ENCODE results near the gene RP2.

Gene RP2

GRCh38 chrX:46918434-46918833 is 81.6 kb downstream of the RP2 start:
- Histone ChIP-seq H3K9ac (ENCODE audit: low read length) (no peak overlapping the region), H3K9me2 (ENCODE audit: low read depth, low read length) (no peaks in the 10 kb centered on the region), H3K36me3 (ENCODE audit: insufficient read depth, low read length) (no peaks in the 10 kb centered on the region), H3K4me1 (ENCODE audit: insufficient read depth, low read length, severe bottlenecking) (peaks cover 4% of the 10 kb centered on the region), H2AFZ (ENCODE audit: low read length) (no peak overlapping the region), H3K4me3 (ENCODE audit: low read depth, low read length, poor library complexity, severe bottlenecking) (no peak overlapping the region), H3K27me3 (ENCODE audit: insufficient read depth, low read length) (no peaks in the 10 kb centered on the region; the same call in 1 of the 2 replicates), H3K4me2 (ENCODE audit: low read length) (no peak overlapping the region), H3F3A (ENCODE audit: insufficient read depth, low read length) (no peaks in the 10 kb centered on the region), H3K9me3 (ENCODE audit: low read length) (no peaks in the 10 kb centered on the region), H3K27ac (ENCODE audit: low read depth, low read length, poor library complexity, severe bottlenecking) (no peak overlapping the region), H4K20me1 (ENCODE audit: insufficient read depth, low read length) (no peaks in the 10 kb centered on the region), H3K79me2 (ENCODE audit: insufficient read depth, low read length) (no peaks in the 10 kb centered on the region)
- no peak for TF ChIP-seq EZH2 (IDR thresholded peaks at IDR 0.05; ENCODE audit: borderline replicate concordance, low read length)
- TF ChIP-seq, protein P1, sequence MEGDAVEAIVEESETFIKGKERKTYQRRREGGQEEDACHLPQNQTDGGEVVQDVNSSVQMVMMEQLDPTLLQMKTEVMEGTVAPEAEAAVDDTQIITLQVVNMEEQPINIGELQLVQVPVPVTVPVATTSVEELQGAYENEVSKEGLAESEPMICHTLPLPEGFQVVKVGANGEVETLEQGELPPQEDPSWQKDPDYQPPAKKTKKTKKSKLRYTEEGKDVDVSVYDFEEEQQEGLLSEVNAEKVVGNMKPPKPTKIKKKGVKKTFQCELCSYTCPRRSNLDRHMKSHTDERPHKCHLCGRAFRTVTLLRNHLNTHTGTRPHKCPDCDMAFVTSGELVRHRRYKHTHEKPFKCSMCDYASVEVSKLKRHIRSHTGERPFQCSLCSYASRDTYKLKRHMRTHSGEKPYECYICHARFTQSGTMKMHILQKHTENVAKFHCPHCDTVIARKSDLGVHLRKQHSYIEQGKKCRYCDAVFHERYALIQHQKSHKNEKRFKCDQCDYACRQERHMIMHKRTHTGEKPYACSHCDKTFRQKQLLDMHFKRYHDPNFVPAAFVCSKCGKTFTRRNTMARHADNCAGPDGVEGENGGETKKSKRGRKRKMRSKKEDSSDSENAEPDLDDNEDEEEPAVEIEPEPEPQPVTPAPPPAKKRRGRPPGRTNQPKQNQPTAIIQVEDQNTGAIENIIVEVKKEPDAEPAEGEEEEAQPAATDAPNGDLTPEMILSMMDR (IDR thresholded peaks at IDR 0.05; ENCODE audit: low read length): no peak

DNA sequence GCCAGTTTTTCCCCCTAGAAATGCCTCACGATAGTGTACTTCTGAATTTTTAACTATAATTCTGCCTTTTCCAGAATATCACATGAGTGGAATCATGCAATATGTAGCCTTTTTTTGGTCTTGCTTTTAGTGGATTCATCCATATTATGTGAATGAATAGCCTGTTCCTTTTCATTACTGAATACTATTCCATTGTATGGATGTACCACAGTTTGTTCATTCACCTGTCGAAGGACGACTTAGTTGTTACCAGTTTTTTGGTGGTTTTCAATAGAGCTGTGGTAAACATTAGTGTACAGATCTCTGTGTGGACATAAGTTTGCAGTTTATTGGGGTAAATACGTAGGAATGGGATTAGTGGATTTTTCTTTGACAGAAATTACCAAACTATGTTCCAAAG is 83.4 kb downstream of the RP2 start:
- Histone ChIP-seq H3F3A (ENCODE audit: insufficient read depth, low read length) (no peaks in the 10 kb centered on the region), H3K4me3 (ENCODE audit: low read depth, low read length, poor library complexity, severe bottlenecking) (no peak overlapping the region), H3K27ac (ENCODE audit: low read depth, low read length, poor library complexity, severe bottlenecking) (no peak overlapping the region), H3K9ac (ENCODE audit: low read length) (no peak overlapping the region), H2AFZ (ENCODE audit: low read length) (no peak overlapping the region), H3K9me3 (ENCODE audit: low read length) (no peaks in the 10 kb centered on the region), H3K79me2 (ENCODE audit: insufficient read depth, low read length) (no peaks in the 10 kb centered on the region), H3K27me3 (ENCODE audit: insufficient read depth, low read length) (no peaks in the 10 kb centered on the region; the same call in 1 of the 2 replicates), H3K4me2 (ENCODE audit: low read length) (no peak overlapping the region), H4K20me1 (ENCODE audit: insufficient read depth, low read length) (no peaks in the 10 kb centered on the region), H3K9me2 (ENCODE audit: low read depth, low read length) (no peaks in the 10 kb centered on the region), H3K4me1 (ENCODE audit: insufficient read depth, low read length, severe bottlenecking) (no peaks in the 10 kb centered on the region), H3K36me3 (ENCODE audit: insufficient read depth, low read length) (no peaks in the 10 kb centered on the region)
- TF ChIP-seq, protein P1 (IDR thresholded peaks at IDR 0.05; ENCODE audit: low read length): no peak
- no peak for TF ChIP-seq EZH2 (IDR thresholded peaks at IDR 0.05; ENCODE audit: borderline replicate concordance, low read length)

DNA sequence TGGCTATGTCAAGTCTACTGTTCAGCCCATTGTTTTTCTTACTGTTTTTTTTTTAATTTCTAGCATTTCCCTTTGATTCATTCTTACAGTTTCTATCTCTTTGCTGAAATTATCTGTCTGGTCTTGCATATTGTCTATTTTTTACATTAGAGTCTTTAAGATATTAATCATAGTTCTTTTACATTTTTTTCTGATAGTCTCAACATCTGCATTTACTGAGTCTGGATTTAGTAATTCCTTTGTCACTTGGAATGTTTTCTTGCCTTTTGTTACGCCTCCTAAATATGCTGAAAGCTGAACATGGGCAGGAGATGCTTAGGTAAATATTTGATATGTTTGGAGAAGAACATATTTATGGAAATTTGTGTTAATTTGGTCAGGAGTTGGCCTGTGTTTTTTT is 85.8 kb downstream of the RP2 start:
- no peaks in the 10 kb centered on the region for H3F3A ChIP-seq (ENCODE audit: insufficient read depth, low read length)
- H4K20me1 ChIP-seq (ENCODE audit: insufficient read depth, low read length): no peaks in the 10 kb centered on the region
- TF ChIP-seq, protein P1 (IDR thresholded peaks at IDR 0.05; ENCODE audit: low read length): no peak
- no peak for TF ChIP-seq EZH2 (IDR thresholded peaks at IDR 0.05; ENCODE audit: borderline replicate concordance, low read length)
- no peaks in the 10 kb centered on the region for H3K9me3 ChIP-seq (ENCODE audit: low read length)
- H3K27me3 ChIP-seq (ENCODE audit: insufficient read depth, low read length): no peaks in the 10 kb centered on the region; the same call in 1 of the 2 replicates
- no peaks in the 10 kb centered on the region for H3K79me2 ChIP-seq (ENCODE audit: insufficient read depth, low read length)
- H3K9ac ChIP-seq (ENCODE audit: low read length): no peak overlapping the region
- H3K4me3 ChIP-seq (ENCODE audit: low read depth, low read length, poor library complexity, severe bottlenecking): no peak overlapping the region
- no peaks in the 10 kb centered on the region for H3K36me3 ChIP-seq (ENCODE audit: insufficient read depth, low read length)
- no peak overlapping the region for H3K27ac ChIP-seq (ENCODE audit: low read depth, low read length, poor library complexity, severe bottlenecking)
- H2AFZ ChIP-seq (ENCODE audit: low read length): no peak overlapping the region
- H3K4me1 ChIP-seq (ENCODE audit: insufficient read depth, low read length, severe bottlenecking): no peaks in the 10 kb centered on the region
- no peaks in the 10 kb centered on the region for H3K9me2 ChIP-seq (ENCODE audit: low read depth, low read length)
- H3K4me2 ChIP-seq (ENCODE audit: low read length): no peak overlapping the region

Measured in OCI-LY1 (cell line).